HUES64 (cell line): Measurements from ENCODE around the gene DNAJA1.

Experiments
- H3K27ac ChIP-seq: 2 replicates; pipeline ENCODE4 v1.7.0; 2013; ENCODE audit warnings: low read depth, low read length, inconsistent platforms
- H3K27me3 ChIP-seq: 2 replicates; pipeline ENCODE4 v1.6.1; 2013; ENCODE audit warnings: mild to moderate bottlenecking, low read length; ENCODE audit not compliant: insufficient read depth
- H3K36me3 ChIP-seq: 2 replicates; pipeline ENCODE4 v1.6.1; 2013; ENCODE audit warnings: mild to moderate bottlenecking, low read length; ENCODE audit not compliant: insufficient read depth
- H3K4me1 ChIP-seq: 2 replicates; pipeline ENCODE4 v1.6.1; 2013; ENCODE audit warnings: mild to moderate bottlenecking, low read length, moderate library complexity; ENCODE audit not compliant: insufficient read depth
- H3K4me3 ChIP-seq: 2 replicates; pipeline ENCODE4 v1.5.1; 2013; ENCODE audit warnings: mild to moderate bottlenecking, low read length, moderate library complexity
- H3K9ac ChIP-seq: 2 replicates; pipeline ENCODE4 v1.6.1; 2013; ENCODE audit warnings: mild to moderate bottlenecking, low read depth, low read length
- H3K9me3 ChIP-seq: 2 replicates; pipeline ENCODE4 v1.6.1; 2013; ENCODE audit warnings: low read depth, low read length; ENCODE audit not compliant: insufficient read depth
- WGBS: fragments of 150-250, 120-280 bp; methylation state at CpG from one replicate; pipeline ENCODE4 v1.1.7; 2013; ENCODE audit warnings: missing lambda C conversion rate; 5-methylcytosine and 5-hydroxymethylcytosine counted together

Gene DNAJA1

DNA sequence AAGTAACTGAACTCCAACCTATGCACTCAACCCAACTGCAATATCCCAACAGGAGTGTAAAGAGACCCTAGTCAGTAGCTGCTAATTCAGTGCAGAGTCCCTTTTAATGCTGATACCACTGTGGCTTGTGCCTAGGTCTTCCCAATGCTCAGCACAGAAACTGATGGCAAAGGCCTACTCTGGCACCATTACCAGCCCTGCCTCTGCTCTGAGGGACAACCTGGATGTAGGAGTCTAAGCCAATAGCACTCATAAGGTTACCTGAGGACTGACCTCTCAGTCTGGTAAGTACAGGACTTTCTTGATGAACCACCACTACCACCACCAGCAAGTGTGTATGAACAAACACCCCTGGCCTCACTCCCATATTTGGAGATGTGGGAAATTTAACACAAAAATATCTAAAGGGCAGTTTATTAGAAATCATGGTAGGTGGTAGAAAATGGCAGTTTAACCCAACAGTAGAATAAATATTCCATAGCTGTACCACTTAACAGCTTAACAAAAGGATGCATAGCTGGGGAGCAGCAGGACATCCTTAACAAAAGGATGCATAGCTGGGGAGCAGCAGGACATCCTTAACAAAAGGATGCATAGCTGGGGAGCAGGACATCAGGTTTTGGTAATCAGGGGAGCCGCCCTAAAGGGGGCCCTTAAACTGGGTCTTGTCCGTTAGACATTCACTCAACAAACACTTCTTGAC lies 11.0 kb upstream of the DNAJA1 start:
- Histone ChIP-seq H3K4me1 (peaks cover 15% of the 10 kb centered on the region), H3K4me3 (no peak overlapping the region), H3K9me3 (no peaks in the 10 kb centered on the region), H3K27ac (peak overlapping the region; percentile 78; the same call in 1 of the 2 replicates), H3K9ac (no peak overlapping the region), H3K36me3 (peaks cover 4% of the 10 kb centered on the region; the same call in 1 of the 2 replicates), H3K27me3 (no peaks in the 10 kb centered on the region)
- whole genome bisulfite sequencing, result 66% methylated on average over 2 of the region's 2 CpGs

DNA sequence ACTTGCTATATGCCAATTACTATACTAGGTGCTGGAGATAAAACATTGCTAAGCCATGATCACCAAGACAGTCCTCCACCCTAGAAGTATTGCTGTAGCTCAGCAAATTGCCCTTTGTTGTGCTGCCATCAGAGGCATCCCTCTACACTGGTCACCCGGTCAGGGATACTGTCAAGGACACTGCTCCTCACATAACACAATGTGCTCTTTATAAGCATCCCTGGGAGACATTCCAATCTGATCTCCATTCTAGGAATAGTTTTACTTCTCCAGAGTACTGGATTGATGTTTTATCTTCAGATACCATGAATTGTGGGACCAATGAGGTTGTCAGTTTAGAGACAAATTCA lies 10.4 kb upstream of the DNAJA1 start:
- H3K27me3 ChIP-seq, result no peaks in the 10 kb centered on the region
- H3K9ac ChIP-seq, result no peak overlapping the region
- no peaks in the 10 kb centered on the region for H3K9me3 ChIP-seq
- peaks cover 15% of the 10 kb centered on the region for H3K4me1 ChIP-seq
- no peak overlapping the region; the same call in 1 of the 2 replicates for H3K27ac ChIP-seq
- H3K4me3 ChIP-seq, result no peak overlapping the region
- H3K36me3 ChIP-seq, result peaks cover 5% of the 10 kb centered on the region; the same call in 1 of the 2 replicates
- WGBS, result 83% methylated on average over 1 of the region's 1 CpG

DNA sequence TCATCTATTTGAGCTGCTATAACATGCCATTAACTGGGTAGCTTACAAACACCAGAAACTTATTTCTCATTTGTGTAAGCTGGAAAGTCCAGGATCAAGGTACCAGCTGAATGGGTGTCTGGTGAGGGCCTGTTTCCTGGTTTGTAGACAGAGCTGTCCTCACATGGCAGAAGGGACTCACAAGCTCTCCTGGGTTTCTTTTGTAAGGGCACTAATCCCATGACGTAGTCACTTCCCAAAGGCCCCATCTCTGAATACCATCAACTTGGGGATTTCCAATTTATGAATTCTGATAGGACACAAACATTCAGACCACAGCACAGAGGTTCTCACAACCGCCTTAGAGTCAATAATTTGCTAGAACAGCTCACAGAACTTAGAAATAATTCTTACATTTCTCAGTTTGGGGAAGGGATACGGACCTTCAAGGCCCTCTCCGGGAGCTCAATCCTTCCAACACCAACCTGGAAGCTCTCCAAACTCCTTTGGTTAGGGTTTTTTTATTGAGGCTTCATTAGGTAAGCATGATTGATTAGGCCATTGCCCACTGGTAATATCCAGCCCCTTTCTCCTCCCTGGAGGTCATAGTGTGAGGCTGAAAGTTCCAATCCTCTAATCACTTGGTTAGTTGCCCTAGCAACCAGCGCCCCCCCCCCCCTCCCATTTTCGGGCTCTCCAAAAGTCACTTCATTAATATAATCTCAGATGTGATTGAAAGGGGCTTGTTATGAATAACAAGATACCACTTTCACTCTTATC lies 7.6 kb upstream of the DNAJA1 start:
- Histone ChIP-seq H3K9ac (no peak overlapping the region), H3K4me1 (peaks cover 15% of the 10 kb centered on the region), H3K36me3 (peaks cover 16% of the 10 kb centered on the region), H3K4me3 (no peak overlapping the region), H3K27ac (no peak overlapping the region), H3K27me3 (no peaks in the 10 kb centered on the region), H3K9me3 (no peaks in the 10 kb centered on the region)
- 97% methylated on average over 3 of the region's 6 CpGs for WGBS

DNA sequence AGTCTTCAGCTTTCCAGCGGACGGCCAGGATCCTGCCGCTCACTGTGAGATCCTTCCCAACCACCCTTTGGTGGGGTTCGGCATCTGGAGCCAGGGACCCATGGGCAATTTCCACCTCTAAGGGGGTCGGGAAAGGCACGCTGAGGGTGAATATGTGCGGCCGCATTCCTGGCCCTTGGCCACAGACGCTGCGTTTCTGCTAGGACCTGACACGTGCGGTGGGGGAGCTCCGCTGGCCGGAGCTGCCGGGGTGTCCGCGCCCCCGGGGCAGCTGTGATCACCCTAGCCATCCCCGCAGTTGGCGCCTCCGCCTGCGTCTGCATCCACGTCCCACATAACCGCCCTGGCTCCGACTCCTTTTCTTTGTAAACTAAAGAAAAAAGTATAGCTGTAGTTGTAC lies 5.3 kb upstream of the DNAJA1 start:
- no peaks in the 10 kb centered on the region for H3K9me3 ChIP-seq
- H3K4me3 ChIP-seq, result no peak overlapping the region
- peaks cover 16% of the 10 kb centered on the region for H3K36me3 ChIP-seq
- no peak overlapping the region for H3K27ac ChIP-seq
- no peaks in the 10 kb centered on the region for H3K27me3 ChIP-seq
- H3K9ac ChIP-seq, result no peak overlapping the region
- 96% methylated on average over 23 of the region's 25 CpGs for WGBS
- H3K4me1 ChIP-seq, result peaks cover 13% of the 10 kb centered on the region

DNA sequence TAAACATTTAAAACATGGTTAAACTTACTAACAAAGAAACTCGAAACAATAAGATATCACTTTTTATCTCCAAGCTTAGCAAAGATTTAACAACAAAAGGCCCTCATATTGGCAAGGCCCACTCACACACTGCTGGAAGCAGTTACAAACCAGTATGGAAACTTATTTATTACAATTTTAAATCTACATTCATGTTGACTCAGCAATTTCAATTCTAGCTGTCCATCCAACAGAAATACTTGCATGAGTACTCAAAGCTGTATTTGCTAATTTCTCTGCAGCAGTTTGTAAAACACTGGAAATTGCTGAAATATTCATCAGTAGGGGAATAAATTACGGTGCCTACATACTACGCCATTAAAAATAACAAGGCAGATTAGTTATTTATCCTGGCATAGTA lies 2.8 kb upstream of the DNAJA1 start:
- Histone ChIP-seq H3K9ac (no peak overlapping the region), H3K9me3 (no peaks in the 10 kb centered on the region), H3K27ac (no peak overlapping the region), H3K27me3 (no peaks in the 10 kb centered on the region), H3K4me1 (peaks cover 14% of the 10 kb centered on the region; the same call in 1 of the 2 replicates), H3K4me3 (no peak overlapping the region), H3K36me3 (peaks cover 28% of the 10 kb centered on the region)
- 93% methylated on average over 3 of the region's 3 CpGs for WGBS

DNA sequence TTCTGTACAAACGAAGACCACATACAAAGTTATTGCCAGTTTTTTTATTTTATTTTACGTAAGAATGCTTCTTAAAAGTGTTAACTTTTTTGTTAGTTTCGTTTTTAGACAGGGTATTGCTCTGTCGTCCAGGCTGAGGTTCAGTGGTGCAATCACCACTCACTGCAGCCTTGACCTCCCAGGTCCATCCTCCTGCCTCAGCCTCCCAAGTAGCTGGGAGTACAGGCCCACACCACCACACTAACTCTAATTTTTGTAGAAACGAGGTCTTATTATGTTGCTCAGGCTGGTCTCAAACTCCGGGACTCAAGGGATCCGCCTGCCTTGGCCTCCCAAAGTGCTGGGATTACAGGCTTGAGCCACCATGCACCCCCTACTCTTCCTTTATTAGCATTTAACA lies 2.3 kb upstream of the DNAJA1 start:
- Histone ChIP-seq H3K9ac (no peak overlapping the region), H3K4me1 (peaks cover 14% of the 10 kb centered on the region; the same call in 1 of the 2 replicates), H3K27ac (no peak overlapping the region), H3K27me3 (no peaks in the 10 kb centered on the region), H3K9me3 (no peaks in the 10 kb centered on the region), H3K36me3 (peaks cover 32% of the 10 kb centered on the region), H3K4me3 (no peak overlapping the region; the same call in 1 of the 2 replicates)
- 90% methylated on average over 7 of the region's 7 CpGs for WGBS

DNA sequence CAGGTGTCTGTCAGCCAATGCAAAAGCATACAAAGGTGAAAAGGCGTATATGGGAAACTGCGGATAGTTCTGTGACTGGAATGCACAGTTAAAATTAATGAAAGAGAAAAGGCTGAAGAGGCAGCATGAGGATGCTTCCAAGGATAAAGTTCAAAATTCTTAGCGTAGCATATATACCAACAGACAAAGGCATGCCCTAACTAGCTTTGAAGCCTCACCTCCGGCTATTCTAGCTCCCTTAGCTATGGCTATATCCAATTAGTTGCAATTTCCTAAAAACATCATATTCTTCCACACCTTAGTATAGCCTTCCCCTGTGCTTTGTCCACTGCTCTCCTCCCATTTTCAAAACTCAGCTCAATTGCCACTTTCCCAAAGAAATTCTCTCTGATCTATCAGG lies 1.4 kb upstream of the DNAJA1 start:
- Histone ChIP-seq H3K27me3 (no peaks in the 10 kb centered on the region), H3K9ac (peak overlapping the region; percentile 97), H3K9me3 (no peaks in the 10 kb centered on the region), H3K4me1 (peaks cover 14% of the 10 kb centered on the region; the same call in 1 of the 2 replicates), H3K27ac (no peak overlapping the region), H3K4me3 (peak overlapping the region; percentile 100), H3K36me3 (peaks cover 41% of the 10 kb centered on the region)
- WGBS, result 94% methylated on average over 4 of the region's 4 CpGs

DNA sequence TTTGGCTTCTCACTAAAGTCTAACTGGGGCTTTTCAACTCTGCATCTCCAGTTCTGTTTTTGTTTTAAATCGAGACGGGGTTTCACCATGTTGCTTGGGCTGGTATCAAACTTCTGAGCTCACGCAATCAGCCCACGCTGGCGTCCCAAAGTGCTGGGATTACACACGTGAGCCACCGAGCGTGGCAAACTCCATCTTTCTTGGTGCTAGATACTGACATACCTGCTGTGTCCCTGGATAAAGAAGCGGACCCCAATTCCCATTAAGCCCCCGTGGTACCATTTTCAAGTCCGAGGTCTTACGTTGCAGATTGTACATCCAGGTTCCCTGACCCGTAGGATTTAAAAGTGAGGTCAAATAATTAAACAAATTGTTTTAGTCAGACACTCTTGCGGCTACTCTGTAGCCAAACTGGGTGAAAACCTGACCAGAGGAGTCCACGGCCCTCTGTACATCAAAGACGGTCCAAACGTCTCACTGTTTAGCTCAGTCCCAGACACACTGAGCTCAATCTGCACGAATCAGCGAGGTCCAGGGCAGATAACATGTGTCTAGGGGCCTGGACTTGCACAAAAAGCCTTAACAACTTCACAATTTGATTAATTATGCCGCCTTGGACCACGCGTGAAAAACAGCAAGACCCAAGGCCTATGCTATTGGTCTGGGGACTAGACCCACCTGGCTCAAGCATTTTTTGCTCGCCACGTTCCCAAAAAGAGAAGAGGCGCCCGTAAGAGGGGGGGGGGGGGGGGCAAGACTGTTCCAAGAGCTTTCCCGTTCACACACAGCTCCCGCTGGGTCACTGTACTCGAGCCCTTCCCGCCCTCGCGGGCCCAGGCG lies 727 bp upstream of the DNAJA1 start:
- Histone ChIP-seq H3K27me3 (no peaks in the 10 kb centered on the region), H3K4me1 (peaks cover 14% of the 10 kb centered on the region; the same call in 1 of the 2 replicates), H3K4me3 (peak overlapping the region; percentile 100), H3K9ac (peak overlapping the region; percentile 97), H3K36me3 (peaks cover 43% of the 10 kb centered on the region), H3K27ac (peak overlapping the region; percentile 97), H3K9me3 (no peaks in the 10 kb centered on the region)
- 22% methylated on average over 33 of the region's 33 CpGs for WGBS

DNA sequence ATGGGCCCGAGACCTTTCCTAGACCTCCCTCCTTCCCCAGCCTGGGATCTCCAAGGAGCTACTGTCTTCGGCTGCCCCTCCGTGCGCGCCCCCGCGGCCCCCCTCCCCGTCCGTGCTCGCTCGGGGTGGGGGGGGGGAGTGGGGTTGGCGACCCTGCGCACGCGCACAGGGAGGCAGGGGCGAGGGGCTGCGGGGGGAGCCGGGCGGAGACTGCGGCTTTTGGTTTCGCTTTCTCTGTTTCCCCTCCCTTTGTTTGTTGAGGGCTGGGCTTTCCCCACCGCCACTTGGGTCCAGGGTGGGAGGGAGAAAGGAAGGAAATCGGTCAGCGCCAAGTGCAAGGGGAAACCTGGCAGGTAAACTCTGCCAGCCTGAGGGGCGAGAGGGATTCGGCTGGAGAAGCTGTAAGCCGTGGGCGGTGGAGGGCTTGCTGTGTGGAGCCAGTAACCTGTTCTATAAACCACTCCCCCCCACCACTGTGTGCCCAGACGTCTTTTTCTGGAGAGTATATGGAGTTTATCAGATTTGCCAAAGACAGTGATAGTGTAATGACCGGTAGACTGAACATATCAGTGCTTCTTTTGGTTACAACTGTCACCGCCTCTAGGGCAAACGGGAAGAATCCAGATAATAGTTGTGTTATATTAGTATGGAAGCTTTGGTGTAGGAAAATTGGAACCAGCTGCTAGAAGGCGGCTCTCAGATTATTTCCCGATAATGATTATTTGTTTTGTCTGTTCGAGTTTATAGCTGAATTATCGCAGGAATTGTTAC lies 684 bp downstream of the DNAJA1 start:
- Histone ChIP-seq H3K27ac (peak overlapping the region; percentile 97), H3K27me3 (no peaks in the 10 kb centered on the region), H3K4me1 (peaks cover 14% of the 10 kb centered on the region; the same call in 1 of the 2 replicates), H3K9me3 (no peaks in the 10 kb centered on the region), H3K9ac (peak overlapping the region; percentile 97), H3K36me3 (peaks cover 52% of the 10 kb centered on the region), H3K4me3 (peak overlapping the region; percentile 100)
- WGBS, result 5% methylated on average over 33 of the region's 36 CpGs

DNA sequence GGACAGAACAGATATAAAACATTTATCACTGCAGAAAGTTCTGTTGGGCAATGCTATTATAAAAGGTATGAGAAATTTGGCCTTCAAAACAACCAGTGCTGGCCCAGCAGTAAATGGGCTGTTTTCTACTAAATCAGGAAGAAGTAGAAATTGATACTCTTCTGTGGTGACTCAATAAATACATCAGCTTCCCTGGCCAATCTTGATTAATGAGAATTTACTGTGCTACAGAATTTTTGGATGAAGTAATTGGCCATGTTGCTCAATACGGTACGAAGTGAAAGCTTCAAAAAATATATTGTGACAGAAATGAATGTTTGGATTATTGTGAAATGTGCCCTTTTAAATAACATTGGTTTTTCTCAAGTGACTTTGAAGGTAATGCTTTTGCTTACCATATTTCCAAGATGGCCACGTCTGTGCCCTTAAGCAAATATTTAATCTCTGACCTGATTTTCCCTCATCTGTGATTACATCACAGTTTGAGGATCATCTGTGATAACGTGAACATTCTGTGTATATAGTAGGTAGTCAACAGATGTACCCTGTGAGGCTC lies 4.2 kb downstream of the DNAJA1 start:
- 98% methylated on average over 3 of the region's 4 CpGs for WGBS
- Histone ChIP-seq H3K9ac (no peak overlapping the region), H3K27ac (no peak overlapping the region), H3K27me3 (no peaks in the 10 kb centered on the region), H3K36me3 (peaks cover 82% of the 10 kb centered on the region), H3K4me1 (peaks cover 6% of the 10 kb centered on the region; the same call in 1 of the 2 replicates), H3K4me3 (no peak overlapping the region), H3K9me3 (no peaks in the 10 kb centered on the region)
